MM.1S (cell line): ENCODE measurements around the gene DNAI1.
A peak's percentile ranks its signal among the peaks of the same experiment; 100 is the strongest.

ENCODE experiments used
- DNase-seq: peaks from one replicate; pipeline ENCODE4 v3.0.0-alpha.2; 2015
- H2AFZ ChIP-seq: fragments of 300-600 bp; sonication (generic); 2 replicates; pipeline ENCODE4 v1.6.0; 2016; ENCODE audit warnings: antibody characterized with exemption, low read length
- H3F3A ChIP-seq: fragments of 300-600 bp; sonication (generic); 2 replicates; pipeline ENCODE4 v1.6.1; 2016; ENCODE audit warnings: mild to moderate bottlenecking, antibody characterized with exemption, low read length, moderate library complexity, mixed read lengths; ENCODE audit not compliant: insufficient read depth
- H3K27ac ChIP-seq: fragments of 300-600 bp; sonication (generic); 2 replicates; pipeline ENCODE4 v1.5.1; 2016; ENCODE audit warnings: mild to moderate bottlenecking, low read length
- H3K27me3 ChIP-seq: fragments of 300-600 bp; sonication (generic); replicated peaks from 2 replicates; pipeline ENCODE4 v1.6.0; 2016; ENCODE audit warnings: low read length; ENCODE audit not compliant: insufficient read depth
- H3K36me3 ChIP-seq: fragments of 300-600 bp; sonication (generic); replicated peaks from 2 replicates; pipeline ENCODE4 v1.6.1; 2016; ENCODE audit warnings: mild to moderate bottlenecking, low read length, mixed read lengths; ENCODE audit not compliant: insufficient read depth
- H3K4me1 ChIP-seq: fragments of 300-600 bp; sonication (generic); 2 replicates; pipeline ENCODE4 v1.6.1; 2016; ENCODE audit warnings: low read length, mixed read lengths
- H3K4me2 ChIP-seq: fragments of 300-600 bp; sonication (generic); 2 replicates; pipeline ENCODE4 v1.6.0; 2016; ENCODE audit warnings: low read depth, low read length
- H3K4me3 ChIP-seq: fragments of 300-600 bp; sonication (generic); 2 replicates; pipeline ENCODE4 v1.5.1; 2016; ENCODE audit warnings: low read length, mixed read lengths
- H3K79me2 ChIP-seq: fragments of 300-600 bp; sonication (generic); 2 replicates; pipeline ENCODE4 v1.6.1; 2016; ENCODE audit warnings: mixed run types, low read length, mixed read lengths
- H3K9ac ChIP-seq: fragments of 300-600 bp; sonication (generic); 2 replicates; pipeline ENCODE4 v1.6.1; 2016; ENCODE audit warnings: low read length, mixed read lengths
- H3K9me2 ChIP-seq: fragments of 300-600 bp; sonication (generic); replicated peaks from 2 replicates; pipeline ENCODE4 v1.6.1; 2016; ENCODE audit warnings: mild to moderate bottlenecking, low read length, mixed read lengths; ENCODE audit not compliant: insufficient read depth
- H3K9me3 ChIP-seq: fragments of 300-600 bp; sonication (generic); replicated peaks from 2 replicates; pipeline ENCODE4 v1.6.1; 2016; ENCODE audit warnings: mild to moderate bottlenecking, low read length, mixed read lengths; ENCODE audit not compliant: insufficient read depth
- H4K20me1 ChIP-seq: fragments of 300-600 bp; sonication (generic); 2 replicates; pipeline ENCODE4 v1.6.1; 2016; ENCODE audit warnings: mild to moderate bottlenecking, low read length, moderate library complexity, mixed read lengths; ENCODE audit not compliant: insufficient read depth
- EZH2 ChIP-seq: fragments of 300-600 bp; sonication (generic); optimal IDR thresholded peaks from 2 replicates; pipeline ENCODE3; 2017; ENCODE audit warnings: low read depth, mild to moderate bottlenecking, antibody characterized with exemption, low read length, mixed read lengths
- EZH2phosphoT487 ChIP-seq: fragments of 300-600 bp; sonication (generic); IDR thresholded peaks from 2 replicates; pipeline ENCODE4 v1.6.1; 2018; ENCODE audit warnings: antibody characterized with exemption, low read length
- TF ChIP-seq, protein P1 (sequence below): fragments of 300-600 bp; sonication (generic); IDR thresholded peaks from 2 replicates; pipeline ENCODE4 v1.5.1; 2016; ENCODE audit warnings: antibody characterized with exemption, low read length, mixed read lengths

The DNAI1 gene

DNA sequence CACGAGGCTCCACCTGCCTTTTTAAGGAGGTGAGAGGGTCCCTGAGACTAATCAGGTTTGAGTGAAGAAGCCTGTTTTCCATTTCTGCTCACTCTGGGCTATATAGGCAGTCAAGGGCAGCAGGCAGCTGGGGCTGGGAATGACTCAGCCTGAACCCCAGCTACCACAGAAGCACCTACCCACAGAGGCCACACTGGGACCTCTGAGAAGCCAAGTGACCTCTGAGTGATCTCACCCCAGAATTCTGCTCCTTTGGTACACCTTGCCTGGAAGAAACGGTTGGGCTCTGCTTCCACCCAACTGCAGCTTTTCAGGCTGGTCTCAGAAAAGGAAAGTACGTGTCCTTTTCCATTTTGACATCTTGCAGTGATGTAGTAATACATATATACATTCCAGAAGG lies 7.1 kb upstream of the DNAI1 start:
- Histone ChIP-seq H4K20me1 (peaks cover 4% of the 10 kb centered on the region; the same call in 1 of the 2 replicates), H3K9me2 (no peaks in the 10 kb centered on the region), H3F3A (no peaks in the 10 kb centered on the region)

DNA sequence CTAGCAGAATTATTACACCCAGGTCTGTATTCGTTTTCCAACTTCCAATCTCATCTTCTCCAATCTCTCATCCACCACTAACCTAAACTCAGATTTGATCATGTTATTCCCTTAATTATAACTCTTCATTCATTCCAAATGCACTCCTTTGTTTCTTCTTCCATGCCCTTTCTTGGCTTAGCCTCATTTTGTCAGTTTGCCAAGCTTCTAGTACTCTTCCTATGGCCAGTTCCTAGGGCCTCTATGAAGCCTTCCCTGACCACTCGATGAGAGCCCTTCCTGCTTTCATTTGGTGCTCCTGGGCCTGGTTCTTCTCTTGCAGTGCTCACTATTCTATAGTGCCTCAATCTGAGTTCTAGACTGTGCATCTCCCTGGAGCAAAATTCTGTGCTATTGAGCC lies 6.0 kb upstream of the DNAI1 start:
- H3K4me3 ChIP-seq: no peak overlapping the region
- no peaks in the 10 kb centered on the region for H3K9me3 ChIP-seq
- H3K79me2 ChIP-seq: peaks cover 86% of the 10 kb centered on the region
- no peak overlapping the region for H2AFZ ChIP-seq
- H3K36me3 ChIP-seq: no peaks in the 10 kb centered on the region
- no peaks in the 10 kb centered on the region for H3K27me3 ChIP-seq
- no peak overlapping the region for H3K4me2 ChIP-seq
- DNase-seq: no peak
- no peak overlapping the region for H3K27ac ChIP-seq
- no peak overlapping the region for H3K9ac ChIP-seq
- no peaks in the 10 kb centered on the region for H3F3A ChIP-seq
- H3K4me1 ChIP-seq: peaks cover 23% of the 10 kb centered on the region
- TF ChIP-seq, protein P1, sequence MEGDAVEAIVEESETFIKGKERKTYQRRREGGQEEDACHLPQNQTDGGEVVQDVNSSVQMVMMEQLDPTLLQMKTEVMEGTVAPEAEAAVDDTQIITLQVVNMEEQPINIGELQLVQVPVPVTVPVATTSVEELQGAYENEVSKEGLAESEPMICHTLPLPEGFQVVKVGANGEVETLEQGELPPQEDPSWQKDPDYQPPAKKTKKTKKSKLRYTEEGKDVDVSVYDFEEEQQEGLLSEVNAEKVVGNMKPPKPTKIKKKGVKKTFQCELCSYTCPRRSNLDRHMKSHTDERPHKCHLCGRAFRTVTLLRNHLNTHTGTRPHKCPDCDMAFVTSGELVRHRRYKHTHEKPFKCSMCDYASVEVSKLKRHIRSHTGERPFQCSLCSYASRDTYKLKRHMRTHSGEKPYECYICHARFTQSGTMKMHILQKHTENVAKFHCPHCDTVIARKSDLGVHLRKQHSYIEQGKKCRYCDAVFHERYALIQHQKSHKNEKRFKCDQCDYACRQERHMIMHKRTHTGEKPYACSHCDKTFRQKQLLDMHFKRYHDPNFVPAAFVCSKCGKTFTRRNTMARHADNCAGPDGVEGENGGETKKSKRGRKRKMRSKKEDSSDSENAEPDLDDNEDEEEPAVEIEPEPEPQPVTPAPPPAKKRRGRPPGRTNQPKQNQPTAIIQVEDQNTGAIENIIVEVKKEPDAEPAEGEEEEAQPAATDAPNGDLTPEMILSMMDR: no peak
- TF ChIP-seq EZH2 (no peak), EZH2phosphoT487 (no peak)
- no peaks in the 10 kb centered on the region; the same call in 1 of the 2 replicates for H4K20me1 ChIP-seq
- H3K9me2 ChIP-seq: no peaks in the 10 kb centered on the region

More for the DNA sequence above, 7.1 kb upstream of the DNAI1 start:
- peaks cover 14% of the 10 kb centered on the region for H3K4me1 ChIP-seq
- no peak overlapping the region for H3K27ac ChIP-seq
- no peaks in the 10 kb centered on the region for H3K9me3 ChIP-seq
- H3K4me2 ChIP-seq: no peak overlapping the region
- no peak for DNase-seq
- no peaks in the 10 kb centered on the region for H3K27me3 ChIP-seq
- no peak overlapping the region for H2AFZ ChIP-seq
- no peak overlapping the region for H3K9ac ChIP-seq
- no peak overlapping the region for H3K4me3 ChIP-seq
- H3K79me2 ChIP-seq: peaks cover 82% of the 10 kb centered on the region
- no peaks in the 10 kb centered on the region for H3K36me3 ChIP-seq
- no peak for TF ChIP-seq EZH2phosphoT487
- TF ChIP-seq, protein P1: no peak
- no peak for TF ChIP-seq EZH2

DNA sequence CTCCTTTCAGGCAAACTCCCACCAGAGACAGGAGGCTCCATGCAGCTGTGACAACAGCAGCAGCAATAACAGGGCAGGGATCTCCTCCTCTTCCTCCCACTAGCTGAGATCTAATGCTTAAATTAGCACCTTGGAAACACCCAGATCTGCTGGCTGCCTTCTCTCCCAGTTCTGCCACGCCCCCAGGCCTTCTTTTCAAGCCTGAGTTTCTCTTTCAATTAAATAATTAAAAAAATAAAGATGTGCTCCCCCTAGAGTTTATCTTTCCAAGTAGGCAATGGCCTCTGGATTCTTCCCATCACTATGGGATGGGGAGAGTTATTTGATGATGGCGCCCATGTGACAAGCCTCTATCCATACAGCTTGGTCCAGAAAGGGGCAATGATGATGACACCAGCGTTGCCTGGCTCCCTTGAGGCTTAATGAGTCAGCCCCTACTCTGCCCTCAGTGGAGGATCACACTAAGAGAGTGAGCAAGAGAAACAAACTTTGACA lies 4.0 kb upstream of the DNAI1 start:
- Histone ChIP-seq H3K27me3 (no peaks in the 10 kb centered on the region), H3K4me2 (no peak overlapping the region), H2AFZ (no peak overlapping the region), H3K9ac (no peak overlapping the region), H3K4me1 (peaks cover 23% of the 10 kb centered on the region), H3K9me2 (no peaks in the 10 kb centered on the region), H3K79me2 (peaks cover 78% of the 10 kb centered on the region), H3K4me3 (no peak overlapping the region), H3K9me3 (no peaks in the 10 kb centered on the region), H3K36me3 (no peaks in the 10 kb centered on the region), H3K27ac (no peak overlapping the region), H4K20me1 (no peaks in the 10 kb centered on the region; the same call in 1 of the 2 replicates), H3F3A (no peaks in the 10 kb centered on the region)
- no peak for DNase-seq
- TF ChIP-seq, protein P1: peak; percentile 10; the same call in 1 of the 2 replicates
- no peak for TF ChIP-seq EZH2phosphoT487
